ENCODE data around the gene CD300LG.
"Not testable (repeated sequence)": the region's sequence is repeated elsewhere in the genome, so short reads cannot be mapped to it uniquely, and the experiment has no call there.

The CD300LG gene, protein sequence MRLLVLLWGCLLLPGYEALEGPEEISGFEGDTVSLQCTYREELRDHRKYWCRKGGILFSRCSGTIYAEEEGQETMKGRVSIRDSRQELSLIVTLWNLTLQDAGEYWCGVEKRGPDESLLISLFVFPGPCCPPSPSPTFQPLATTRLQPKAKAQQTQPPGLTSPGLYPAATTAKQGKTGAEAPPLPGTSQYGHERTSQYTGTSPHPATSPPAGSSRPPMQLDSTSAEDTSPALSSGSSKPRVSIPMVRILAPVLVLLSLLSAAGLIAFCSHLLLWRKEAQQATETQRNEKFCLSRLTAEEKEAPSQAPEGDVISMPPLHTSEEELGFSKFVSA

DNA sequence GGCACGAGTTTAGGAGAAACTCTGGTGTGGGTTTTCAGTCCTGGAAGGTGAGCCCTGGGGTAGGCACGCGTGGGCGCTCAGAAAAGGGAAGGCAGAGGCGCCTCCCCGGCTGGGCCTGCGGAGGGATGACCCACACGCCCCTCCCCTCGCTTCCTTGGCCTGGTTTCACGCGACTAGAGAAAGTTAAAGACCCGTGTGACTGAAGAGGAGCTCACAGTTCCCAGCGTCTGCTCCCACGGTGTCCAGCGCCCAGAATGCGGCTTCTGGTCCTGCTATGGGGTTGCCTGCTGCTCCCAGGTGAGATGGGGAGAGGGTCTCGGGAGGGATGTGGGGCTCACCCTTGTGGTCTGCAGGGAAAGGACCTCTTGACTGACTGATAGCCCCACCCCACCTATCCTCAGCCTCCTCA lies at the start of gene CD300LG:
Gene CD300LG (plus strand): TSS at position 214 of the 409 bp plus-strand sequence. CDS start 41 bp downstream, at position 255.
- DNase-seq (ENCODE audit: low spot score), result no peak
- Histone ChIP-seq H3K27ac (peak within 1 kb of the TSS in 1 of 2 donors; percentile 3), H3K4me3 (no peak within 1 kb of the TSS)
- TF ChIP-seq, protein P1, sequence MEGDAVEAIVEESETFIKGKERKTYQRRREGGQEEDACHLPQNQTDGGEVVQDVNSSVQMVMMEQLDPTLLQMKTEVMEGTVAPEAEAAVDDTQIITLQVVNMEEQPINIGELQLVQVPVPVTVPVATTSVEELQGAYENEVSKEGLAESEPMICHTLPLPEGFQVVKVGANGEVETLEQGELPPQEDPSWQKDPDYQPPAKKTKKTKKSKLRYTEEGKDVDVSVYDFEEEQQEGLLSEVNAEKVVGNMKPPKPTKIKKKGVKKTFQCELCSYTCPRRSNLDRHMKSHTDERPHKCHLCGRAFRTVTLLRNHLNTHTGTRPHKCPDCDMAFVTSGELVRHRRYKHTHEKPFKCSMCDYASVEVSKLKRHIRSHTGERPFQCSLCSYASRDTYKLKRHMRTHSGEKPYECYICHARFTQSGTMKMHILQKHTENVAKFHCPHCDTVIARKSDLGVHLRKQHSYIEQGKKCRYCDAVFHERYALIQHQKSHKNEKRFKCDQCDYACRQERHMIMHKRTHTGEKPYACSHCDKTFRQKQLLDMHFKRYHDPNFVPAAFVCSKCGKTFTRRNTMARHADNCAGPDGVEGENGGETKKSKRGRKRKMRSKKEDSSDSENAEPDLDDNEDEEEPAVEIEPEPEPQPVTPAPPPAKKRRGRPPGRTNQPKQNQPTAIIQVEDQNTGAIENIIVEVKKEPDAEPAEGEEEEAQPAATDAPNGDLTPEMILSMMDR (IDR thresholded peaks at IDR 0.05), result no peak

DNA sequence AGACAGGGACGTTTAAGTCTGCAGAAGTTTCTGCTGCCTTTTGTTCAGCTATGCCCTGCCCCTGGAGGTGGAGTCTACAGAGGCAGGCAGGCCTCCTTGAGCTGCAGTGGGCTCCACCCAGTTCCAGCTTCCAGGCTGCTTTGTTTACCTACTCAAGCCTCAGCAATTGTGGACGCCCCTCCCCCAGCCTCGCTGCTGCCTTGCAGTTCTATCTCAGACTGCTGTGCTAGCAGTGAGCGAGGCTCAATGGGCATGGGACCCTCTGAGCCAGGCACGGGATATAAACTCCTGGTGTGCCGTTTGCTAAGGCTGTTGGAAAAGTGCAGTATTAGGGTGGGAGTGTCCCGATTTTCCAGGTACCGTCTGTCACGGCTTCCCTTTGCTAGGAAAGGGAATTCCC lies 49.0 kb upstream of the CD300LG start:
- not testable (repeated sequence) for H3K27ac ChIP-seq; H3K4me3 ChIP-seq; DNase-seq (ENCODE audit: low spot score)

DNA sequence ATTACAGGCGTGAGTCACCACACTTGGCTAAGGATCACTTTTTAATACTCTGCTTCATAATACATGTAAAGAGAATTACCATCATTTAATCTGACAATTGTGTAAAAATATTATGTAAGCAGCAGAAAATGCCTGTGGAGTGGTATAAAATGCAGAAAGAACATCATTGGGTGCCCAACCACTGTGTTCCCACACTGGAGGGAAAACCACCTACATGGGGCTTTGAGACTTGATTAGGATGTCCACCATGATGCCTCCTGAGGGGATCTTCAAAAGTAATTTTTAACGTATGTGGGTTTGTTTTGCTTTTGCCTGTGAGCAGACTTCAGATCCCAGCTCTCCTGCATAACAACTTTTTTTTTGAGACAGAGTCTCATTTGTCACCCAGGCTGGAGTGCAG lies 47.9 kb upstream of the CD300LG start:
- H3K4me3 ChIP-seq, result no peak overlapping the region
- TF ChIP-seq, protein P1 (IDR thresholded peaks at IDR 0.05), result no peak
- no peak overlapping the region for H3K27ac ChIP-seq
- DNase-seq (ENCODE audit: low spot score), result no peak

DNA sequence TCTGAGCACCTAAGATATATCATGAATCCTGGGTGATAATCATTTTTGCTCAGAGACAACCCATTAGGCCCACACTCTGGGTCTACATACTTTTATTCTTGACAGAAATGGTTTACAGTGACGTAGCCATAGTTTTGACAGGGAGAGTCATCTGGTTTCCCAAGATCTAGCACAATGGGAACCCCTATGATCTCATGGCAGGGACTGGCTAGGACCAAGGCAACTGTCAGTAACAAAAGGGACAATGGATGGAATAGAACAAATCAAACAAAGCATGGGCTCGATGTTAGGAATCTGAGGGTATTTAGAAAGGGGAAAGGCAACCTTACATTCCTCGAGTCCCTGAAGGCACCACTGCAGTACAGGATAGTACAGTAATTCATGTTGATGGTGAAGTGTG lies 46.2 kb upstream of the CD300LG start:
- Histone ChIP-seq H3K27ac (no peak overlapping the region), H3K4me3 (no peak overlapping the region)
- TF ChIP-seq, protein P1 (IDR thresholded peaks at IDR 0.05), result no peak
- DNase-seq (ENCODE audit: low spot score), result no peak

DNA sequence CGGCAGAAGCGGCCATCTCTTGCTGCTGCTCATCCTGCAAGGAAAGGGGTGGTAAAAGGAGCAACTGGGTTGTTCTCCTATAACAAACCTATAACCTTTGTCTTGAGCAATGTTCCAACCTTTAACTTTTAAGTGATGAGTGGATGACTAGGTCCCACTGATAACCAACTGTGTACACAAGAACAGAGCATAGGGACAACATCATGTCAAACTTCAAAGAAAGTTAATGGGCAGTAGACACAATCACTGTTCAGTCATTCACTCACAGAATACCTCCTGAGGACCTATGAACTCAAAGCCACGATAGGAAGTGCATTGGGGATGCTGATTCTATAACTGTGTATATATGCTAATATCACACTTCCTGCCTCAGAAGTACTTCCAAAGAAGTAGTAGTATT lies 45.1 kb upstream of the CD300LG start:
- H3K27ac ChIP-seq, result no peak overlapping the region
- no peak for DNase-seq (ENCODE audit: low spot score)
- no peak overlapping the region for H3K4me3 ChIP-seq
- TF ChIP-seq, protein P1 (IDR thresholded peaks at IDR 0.05), result no peak

DNA sequence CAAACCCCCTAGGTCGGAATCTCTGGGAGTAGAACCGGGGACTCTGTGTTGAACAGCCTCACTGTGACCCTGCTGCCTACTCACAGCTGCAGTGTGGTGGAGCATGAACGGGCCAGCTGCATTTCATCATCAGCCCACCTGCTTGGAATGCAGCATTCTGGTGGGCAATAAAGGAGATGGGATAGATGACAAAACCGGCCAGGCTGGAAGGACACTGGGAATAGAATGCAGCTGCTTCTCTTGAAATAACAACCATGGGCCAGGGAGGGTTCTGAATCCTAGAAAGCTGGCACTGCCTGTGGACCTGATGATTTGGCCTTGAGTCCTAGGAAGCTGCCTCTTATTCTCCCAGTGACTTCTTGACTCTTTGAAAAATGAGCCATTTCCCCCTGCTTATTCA lies 43.2 kb upstream of the CD300LG start:
- H3K27ac ChIP-seq, result no peak overlapping the region

DNA sequence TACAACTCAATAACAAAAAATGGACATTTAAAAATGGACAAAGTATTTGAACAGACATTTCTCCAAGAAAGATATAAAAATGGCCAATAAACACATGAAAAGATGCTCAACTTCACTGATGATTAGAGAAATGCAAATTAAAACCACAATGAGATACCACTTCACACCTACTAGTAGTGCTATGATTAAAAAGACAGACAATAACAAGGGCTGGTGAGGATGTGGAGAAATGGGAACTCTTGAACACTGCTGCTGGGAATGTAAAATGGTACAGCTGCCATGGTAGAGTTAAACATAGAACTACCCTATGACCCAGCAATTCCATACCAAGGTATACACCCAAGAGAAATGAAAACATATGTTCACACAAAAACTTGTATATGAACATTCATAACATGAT lies 41.9 kb upstream of the CD300LG start:
- Histone ChIP-seq H3K27ac (no peak overlapping the region), H3K4me3 (no peak overlapping the region)
- DNase-seq (ENCODE audit: low spot score), result no peak
- TF ChIP-seq, protein P1 (IDR thresholded peaks at IDR 0.05), result no peak

More for the DNA sequence above, 43.2 kb upstream of the CD300LG start:
- DNase-seq (ENCODE audit: low spot score), result no peak
- no peak overlapping the region for H3K4me3 ChIP-seq
- TF ChIP-seq, protein P1 (IDR thresholded peaks at IDR 0.05), result no peak

Measured in coronary artery (tissue), 2 donors.